Activated T-cell treated with anti-CD3 and anti-CD28 coated beads for 4 hours (primary cell): ENCODE data around the gene NELL1.

Source experiments
- DNase-seq: peaks from one replicate; pipeline ENCODE4 v3.0.0-alpha.2; 2020

Gene NELL1

GRCh38 chr11:20990447-20990846 is 321.1 kb downstream of the NELL1 start:
- no peak for DNase-seq

GRCh38 chr11:20991471-20991870 is 322.1 kb downstream of the NELL1 start:
- no peak for DNase-seq

- no peak for DNase-seq
Observed at GRCh38 chr11:21007297-21007696, 337.9 kb downstream of the NELL1 start.

GRCh38 chr11:21018248-21018647 is 348.9 kb downstream of the NELL1 start:
- DNase-seq = no peak

GRCh38 chr11:21026685-21027084 is 357.3 kb downstream of the NELL1 start:
- no peak for DNase-seq

- no peak for DNase-seq
Observed at GRCh38 chr11:21037850-21038249, 368.5 kb downstream of the NELL1 start.

- no peak for DNase-seq
Observed at GRCh38 chr11:21038801-21039200, 369.4 kb downstream of the NELL1 start.

GRCh38 chr11:21040630-21041029 is 371.2 kb downstream of the NELL1 start:
- no peak for DNase-seq

GRCh38 chr11:21048626-21049025 is 379.2 kb downstream of the NELL1 start:
- no peak for DNase-seq

- DNase-seq = no peak
Observed at GRCh38 chr11:21053466-21053865, 384.1 kb downstream of the NELL1 start.

- DNase-seq = no peak
Observed at GRCh38 chr11:21056644-21057043, 387.3 kb downstream of the NELL1 start.

GRCh38 chr11:21059879-21060278 is 390.5 kb downstream of the NELL1 start:
- no peak for DNase-seq

- DNase-seq = no peak
Observed at GRCh38 chr11:21066030-21066429, 396.6 kb downstream of the NELL1 start.

- no peak for DNase-seq
Observed at GRCh38 chr11:21068886-21069285, 399.5 kb downstream of the NELL1 start.

- no peak for DNase-seq
Observed at GRCh38 chr11:21069909-21070308, 400.5 kb downstream of the NELL1 start.

GRCh38 chr11:21072558-21072957 is 403.2 kb downstream of the NELL1 start:
- DNase-seq = no peak

- no peak for DNase-seq
Observed at GRCh38 chr11:21082853-21083252, 413.5 kb downstream of the NELL1 start.

GRCh38 chr11:21088930-21089329 is 419.5 kb downstream of the NELL1 start:
- DNase-seq = no peak

GRCh38 chr11:21104641-21105040 is 435.3 kb downstream of the NELL1 start:
- DNase-seq = no peak

- DNase-seq = no peak
Observed at GRCh38 chr11:21105196-21105917, 436.0 kb downstream of the NELL1 start.

GRCh38 chr11:21109341-21109740 is 440.0 kb downstream of the NELL1 start:
- no peak for DNase-seq

GRCh38 chr11:21110415-21110814 is 441.0 kb downstream of the NELL1 start:
- no peak for DNase-seq

- DNase-seq = no peak
Observed at GRCh38 chr11:21113876-21114275, 444.5 kb downstream of the NELL1 start.

GRCh38 chr11:21116009-21116408 is 446.6 kb downstream of the NELL1 start:
- DNase-seq = no peak

- no peak for DNase-seq
Observed at GRCh38 chr11:21119411-21119810, 450.0 kb downstream of the NELL1 start.
